ENCODE results near the gene WDR82.

WDR82 gene

DNA sequence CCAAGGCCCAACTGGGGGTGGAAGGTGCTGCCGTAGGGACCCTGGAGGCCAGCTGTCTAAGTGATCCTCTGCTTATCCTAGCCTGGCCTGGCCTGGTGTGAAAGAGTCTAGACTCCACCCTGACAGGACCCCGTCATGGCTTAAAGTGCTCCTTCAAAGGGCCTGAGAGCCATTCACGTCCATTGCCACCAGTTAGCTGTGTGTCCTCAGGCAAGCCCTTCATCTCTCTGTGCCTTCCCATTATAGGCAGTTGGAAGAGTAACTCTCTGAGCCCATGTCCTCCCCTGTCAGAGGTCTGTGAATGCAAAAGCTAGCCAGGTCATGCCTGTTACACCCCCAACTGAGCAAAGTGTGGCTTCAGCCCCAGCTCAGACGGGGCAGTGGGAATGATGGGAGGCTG, 28.5 kb upstream of the WDR82 start:
- no peak for ATAC-seq

DNA sequence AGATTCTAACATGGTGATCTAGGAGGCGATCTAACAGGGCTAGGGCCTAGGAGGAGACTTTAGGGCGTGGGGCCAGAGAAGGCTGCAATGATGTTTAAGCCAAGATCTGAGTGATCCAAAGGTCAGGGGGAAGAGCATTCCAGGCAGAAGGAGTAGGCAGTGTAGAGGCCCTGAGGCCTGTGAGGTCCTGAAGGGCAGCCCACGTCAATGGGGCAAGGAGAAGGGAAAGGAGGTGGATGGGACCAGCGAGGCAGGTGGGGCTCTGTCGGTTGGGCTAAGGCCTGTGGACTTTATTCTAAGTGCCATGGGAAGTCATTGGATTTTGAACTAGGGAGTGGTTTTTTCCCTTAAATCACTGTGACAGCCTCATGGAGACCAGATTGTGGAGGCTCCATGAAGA, 27.5 kb upstream of the WDR82 start:
- no peak for ATAC-seq

DNA sequence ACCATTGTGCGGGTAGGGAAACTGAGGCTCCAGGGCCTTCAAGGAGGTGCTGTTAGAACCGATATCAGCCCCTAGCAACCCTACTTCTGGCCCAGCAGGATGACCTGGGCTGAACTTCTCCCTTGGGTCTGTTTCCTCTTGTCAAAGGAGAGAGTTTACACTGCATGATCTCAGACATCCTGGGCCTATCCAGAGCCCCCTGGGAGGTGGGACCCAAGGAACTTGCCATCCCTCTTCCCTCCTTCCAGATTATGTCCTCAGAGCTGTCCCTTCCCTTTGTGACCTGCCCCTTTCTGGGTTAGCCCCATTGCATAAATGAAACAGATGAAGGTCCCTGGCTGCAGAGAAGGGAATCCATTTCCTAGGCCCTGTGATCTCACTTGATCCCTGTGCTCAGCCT, 25.4 kb upstream of the WDR82 start:
- no peak for ATAC-seq

DNA sequence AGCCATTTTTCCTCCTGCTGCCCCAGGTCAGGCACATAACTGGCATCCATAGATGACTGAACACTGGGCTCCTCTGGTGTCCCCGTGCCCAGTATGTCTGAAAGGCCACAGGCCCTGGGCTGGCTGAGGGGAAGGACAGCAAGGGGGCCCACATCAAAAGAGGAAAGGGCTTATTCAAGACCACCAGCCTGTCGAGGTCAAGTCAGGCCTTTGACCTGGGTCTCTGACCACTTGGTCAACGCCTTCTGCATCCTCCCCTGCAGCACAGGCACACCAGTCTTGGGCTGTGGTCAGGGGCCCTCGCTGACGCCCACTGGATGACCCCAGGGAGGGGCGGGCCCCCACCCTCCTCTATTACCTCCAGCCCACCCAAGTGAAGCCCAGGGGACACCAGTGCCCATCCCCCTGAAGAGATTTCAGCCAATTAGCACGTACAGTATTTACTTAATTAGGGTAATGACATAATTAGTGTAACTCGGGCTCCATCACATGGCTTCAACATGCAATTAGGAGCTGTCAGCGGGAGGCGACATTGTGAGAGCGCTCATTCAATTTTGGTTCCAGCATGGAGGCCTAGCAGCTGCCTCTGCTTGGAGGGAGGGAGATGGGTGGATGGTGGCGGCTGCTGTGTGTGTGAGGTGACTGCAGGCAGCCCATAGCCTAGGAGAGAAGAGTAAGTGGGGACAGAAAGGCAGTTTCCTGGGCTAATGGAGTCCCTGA, 24.1 kb upstream of the WDR82 start:
- ATAC-seq = no peak

DNA sequence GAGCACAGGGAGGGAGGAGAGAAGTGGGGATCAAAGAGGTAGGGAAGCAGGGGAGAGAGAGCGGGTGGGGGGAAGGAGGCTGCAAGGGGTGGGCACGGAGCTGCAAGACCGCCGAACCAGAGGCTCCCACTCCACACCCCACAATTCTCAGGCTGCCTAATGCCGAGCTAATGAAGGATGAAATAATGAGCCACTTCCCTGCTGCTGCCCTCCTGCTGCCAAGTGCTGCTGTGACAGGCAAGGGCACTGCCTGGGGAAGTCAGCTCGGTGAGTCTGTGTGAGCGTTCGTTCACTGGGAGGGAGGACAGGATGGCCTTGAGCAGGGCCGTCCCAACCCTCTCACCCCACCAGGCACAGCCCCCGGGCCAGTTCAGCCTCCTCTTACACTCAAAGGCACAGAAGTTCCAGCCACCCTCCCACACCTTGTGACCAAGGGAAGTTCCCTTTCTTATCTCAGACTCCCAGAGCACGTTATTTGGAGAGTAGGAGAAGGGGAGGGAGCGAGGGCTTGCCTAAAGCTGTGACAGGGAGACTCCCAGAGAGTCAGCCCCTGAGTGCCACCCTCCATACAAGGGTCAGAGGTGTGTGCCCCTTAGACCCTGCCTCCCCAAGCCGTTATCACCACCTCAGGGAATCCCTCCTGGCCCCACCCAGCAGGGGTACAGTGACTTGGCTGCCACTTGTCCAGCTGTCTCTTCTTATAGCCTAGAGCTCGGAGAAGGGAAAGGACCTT, 21.6 kb upstream of the WDR82 start:
- ATAC-seq = no peak

DNA sequence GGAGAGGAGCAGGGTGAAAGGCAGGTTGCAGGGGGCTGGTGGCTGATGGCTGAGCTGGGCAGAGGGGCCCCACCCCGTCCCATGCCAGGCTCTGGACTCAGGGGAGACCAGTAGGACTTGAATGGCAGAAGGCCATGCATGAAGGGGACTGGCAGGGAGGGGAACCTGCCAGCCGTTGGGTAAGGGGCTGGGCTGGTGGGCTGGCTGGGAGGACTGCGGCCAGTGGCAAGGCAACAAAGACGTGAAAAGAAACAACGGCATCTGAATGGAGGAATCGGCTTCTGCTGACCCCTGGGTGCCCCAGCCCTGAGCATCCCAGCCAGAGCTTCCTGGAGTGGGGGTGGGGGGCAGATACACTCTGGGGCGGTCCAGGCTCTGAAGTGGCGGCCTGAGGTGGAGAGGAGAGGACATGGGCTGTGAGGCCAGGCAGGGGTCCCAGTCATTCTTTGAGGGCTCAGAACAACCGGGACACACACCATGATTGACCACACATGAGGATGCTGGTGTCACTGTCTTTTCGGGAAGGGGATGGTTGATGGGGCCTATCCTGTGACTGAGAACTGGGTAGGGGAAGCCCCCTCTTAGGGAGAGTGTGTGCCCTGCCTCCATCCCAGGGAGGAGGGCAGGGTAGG, 20.9 kb upstream of the WDR82 start:
- peak in 1 of 2 donors; percentile 10 for ATAC-seq

DNA sequence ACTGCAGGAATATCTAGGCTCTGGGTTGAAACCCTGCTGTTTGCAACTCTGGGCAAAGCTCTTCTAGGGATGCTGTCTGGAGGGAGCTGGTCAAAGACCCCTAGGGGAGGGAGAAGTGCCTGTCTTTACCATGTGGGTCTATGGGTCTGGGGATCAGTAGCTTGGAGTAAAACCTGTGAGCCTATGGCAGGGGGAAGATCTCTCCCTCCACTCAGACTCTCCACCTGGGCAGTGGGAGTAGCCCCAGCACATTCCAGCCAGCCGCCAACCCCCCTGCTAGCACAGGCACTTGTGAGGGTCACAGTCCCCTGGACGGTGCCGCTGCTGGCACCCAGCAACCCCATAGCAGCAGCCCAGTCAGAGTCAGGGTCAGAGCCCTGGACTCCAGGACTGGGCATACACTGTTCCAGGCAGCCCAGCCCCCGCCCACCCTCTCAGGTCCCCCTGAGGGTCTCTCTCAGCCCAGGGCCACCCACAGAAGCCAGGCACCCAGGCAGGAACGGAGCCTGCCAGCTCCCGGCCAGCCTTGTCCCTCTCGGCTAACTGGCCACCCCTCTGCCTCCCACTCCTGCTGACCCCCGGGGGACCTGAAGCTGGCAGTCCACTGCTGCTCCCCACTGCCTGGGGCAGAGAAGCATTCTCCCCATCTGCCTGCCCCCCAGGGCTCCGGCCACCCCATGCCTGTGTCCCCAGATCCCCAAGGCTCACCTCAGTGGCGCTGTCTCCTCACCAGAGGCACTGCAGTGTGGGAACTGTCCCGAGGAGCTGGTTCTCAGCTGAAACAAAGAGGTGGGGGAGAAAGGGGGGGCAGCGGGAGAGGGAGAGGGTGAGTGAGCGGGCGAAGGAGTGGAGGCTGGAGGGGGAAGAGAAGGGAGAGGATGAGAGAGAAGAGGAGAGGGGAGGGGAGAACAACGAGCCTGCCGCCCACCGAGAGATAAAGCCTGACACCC, 20.0 kb upstream of the WDR82 start:
- no peak for ATAC-seq

DNA sequence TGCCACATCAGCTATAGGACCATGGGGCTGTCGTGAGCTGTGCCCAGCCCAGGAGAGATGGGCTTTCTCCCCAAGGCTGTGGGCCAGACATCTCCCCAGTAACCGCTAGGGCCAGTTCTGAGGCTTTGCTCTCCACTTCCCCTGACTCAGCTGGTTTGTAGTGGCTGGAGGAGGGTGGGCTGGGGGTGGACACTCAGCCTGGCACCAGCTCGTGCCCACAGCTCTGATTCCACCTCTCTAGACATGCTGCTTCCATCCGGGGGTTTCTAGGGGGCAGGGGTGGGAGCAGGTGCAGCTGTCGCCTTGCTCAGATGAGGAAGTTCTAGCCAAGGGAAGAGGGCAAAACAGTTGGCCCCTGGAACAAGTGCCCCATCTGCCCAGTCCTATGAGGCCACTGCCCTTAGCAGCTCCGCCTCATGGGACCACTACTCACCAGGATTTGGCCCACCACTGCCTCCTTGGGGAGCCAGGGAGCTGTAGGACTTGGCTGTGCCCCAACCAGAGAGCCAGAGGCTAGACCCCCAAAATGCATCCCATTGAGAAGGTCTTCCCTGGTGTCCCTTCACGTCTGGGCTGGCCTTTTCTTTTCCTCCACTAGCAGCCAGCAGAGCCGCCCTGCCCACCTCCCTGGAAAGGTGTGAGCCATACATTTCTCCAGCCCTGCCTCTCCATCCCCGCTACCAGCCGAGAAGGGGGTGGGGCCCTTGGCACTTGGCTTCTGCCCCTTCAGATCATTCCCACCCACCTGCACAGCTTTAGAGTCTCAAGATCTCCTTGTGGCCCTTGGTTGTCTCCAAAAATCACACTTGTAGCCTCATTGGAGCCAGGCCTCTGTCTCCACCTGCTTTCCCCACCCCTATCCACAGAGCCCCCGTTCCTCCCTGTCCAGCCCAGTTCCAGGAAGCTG, 19.0 kb upstream of the WDR82 start:
- no peak for ATAC-seq

DNA sequence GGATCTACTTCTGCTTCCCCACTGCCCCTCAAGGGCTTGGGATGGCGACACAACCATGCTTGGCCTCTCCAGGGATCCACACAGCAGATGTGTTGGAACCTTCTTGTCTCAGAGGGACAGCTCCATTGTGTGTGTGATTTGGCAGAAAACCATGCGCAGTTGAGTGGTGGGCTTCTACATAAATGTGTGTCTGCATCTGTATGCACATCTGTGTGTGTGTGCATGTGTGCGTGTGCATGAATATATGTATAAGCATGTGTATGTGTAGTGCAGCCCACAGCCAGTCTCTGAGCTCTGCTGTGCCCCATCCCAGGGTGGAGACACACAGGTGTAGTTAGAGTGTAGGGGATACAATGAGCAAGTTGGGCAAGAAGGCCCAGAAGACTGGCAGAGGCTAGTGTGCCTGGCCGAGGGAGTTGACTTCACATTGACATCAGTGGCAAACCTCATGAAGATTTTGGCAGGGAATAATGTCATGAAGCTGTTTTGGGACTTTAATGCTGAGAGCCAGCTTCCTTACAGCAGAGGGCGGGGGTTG, 17.3 kb upstream of the WDR82 start:
- ATAC-seq = no peak

DNA sequence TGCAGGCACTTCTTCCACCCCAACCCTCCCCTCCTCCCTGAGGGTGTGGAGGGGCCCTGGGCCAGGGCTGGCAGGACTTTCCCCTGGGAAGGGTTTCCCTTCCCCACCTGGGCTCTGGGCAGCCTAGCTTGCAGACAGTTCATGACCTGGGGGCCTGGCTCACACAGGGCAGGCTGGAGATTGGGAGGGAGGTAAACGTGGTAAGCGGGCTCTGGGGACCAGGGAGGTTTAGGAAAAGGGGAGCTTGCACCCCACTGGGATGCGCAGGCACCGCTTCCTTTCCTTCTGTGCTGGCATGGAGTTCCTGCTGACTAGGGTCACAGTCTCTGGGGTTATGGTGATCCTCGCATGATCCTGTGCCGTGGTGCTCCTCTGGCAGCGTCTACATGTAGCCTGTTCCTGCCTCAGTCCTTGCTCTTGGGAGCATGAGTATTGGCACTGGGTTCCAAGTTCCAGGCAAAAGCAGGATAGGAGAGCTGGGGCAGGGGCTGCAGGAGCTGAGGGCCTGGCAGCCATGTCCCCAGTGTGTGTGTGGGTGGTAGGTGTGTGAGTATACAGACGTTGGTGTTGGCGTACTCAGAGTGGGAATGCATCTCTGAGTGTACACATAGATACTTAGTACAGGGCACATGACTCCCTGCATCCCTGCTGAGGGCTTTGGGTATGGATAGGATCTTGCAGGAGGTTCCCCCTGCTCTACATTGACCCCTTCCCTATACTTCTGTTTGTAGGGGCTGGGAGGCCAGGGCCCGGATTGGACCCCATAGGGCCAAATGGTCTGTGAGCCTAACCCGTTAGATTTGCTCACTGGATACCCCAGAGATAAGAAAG, 16.1 kb upstream of the WDR82 start:
- no peak for ATAC-seq

DNA sequence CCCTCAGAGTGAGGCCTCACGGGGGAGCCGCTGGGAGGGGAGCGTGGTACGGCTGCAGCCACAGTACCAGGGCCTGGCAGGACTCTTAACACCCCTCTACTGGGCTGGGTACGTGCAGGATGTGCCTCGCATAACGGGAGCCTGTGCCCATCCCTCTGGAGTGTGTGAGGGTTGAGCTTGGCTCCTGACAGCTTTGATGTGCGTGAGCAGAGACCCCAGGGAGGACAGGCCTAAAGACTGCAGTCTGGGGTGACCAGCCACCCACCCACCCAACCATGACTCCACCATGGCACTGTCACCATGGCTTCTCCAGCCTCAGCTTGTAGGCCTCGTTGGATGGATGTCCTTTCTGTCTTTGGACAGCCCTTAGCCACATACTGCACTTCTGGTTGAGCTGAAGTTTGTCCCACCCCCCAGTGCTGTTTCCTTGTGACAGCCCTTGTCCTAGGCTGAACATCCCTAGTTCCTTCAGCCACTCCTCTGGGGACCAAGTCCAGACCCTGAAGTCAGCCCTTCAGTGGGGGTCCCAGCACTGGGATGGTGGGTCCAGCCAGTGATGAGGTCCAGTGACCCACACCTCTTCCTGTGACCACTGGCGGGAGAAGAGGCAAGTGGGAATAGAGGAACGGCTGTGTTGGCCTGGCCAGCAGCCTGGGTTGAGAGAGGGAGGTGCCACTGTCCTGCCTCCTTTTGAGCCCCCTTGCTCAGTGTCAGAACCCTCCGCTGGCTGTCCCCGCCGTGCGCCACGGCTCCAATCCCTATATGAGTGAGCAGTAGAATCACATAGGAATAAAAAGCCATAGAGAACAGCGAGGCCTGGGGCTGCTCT, 15.3 kb upstream of the WDR82 start:
- ATAC-seq = no peak

DNA sequence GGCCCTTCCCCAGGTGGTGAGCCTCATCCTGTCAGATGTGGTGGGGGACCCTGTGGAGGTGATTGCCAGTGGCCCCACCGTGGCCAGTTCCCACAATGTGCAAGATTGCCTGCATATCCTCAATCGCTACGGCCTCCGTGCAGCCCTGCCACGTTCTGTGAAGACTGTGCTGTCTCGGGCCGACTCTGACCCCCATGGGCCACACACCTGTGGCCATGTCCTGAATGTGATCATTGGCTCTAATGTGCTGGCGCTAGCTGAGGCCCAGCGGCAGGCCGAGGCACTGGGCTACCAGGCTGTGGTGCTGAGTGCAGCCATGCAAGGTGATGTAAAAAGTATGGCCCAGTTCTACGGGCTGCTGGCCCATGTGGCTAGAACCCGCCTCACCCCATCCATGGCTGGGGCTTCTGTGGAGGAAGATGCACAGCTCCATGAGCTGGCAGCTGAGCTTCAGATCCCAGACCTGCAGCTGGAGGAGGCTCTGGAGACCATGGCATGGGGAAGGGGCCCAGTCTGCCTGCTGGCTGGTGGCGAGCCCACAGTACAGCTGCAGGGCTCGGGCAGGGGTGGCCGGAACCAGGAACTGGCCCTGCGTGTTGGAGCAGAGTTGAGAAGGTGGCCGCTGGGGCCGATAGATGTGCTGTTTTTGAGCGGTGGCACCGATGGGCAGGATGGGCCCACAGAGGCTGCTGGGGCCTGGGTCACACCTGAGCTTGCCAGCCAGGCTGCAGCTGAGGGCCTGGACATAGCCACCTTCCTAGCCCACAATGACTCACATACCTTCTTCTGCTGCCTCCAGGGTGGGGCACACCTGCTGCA, 14.0 kb upstream of the WDR82 start:
- ATAC-seq = no peak

DNA sequence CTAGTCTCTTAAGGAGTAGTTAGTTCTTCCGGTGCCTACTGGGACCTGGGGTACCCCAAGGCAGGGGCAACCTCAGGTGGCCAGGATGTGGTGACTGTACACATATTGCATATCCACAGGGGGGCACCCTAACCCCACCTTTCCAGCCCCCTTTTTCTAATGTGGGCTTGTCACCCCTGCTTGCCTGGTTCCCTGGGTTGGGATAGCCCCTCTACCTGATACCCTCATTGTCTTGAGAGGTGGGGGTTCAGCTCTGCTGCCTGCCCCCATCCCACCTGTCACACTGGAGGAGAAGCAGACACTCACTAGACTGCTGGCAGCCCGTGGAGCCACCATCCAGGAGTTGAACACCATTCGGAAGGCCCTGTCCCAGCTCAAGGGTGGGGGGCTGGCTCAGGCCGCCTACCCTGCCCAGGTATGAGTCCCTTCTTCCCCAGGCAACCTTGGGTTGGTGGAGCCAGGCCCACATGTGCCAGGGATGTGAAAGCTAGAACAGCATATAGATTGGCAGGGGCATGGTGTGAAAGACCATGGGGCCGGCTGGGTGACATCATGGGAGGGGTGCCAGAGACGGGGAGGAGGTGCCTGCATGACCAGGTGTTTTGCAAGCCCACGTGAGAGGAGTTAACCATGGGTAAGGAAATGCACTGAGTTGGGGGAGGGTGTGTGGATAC, 13.2 kb upstream of the WDR82 start:
- ATAC-seq = no peak

DNA sequence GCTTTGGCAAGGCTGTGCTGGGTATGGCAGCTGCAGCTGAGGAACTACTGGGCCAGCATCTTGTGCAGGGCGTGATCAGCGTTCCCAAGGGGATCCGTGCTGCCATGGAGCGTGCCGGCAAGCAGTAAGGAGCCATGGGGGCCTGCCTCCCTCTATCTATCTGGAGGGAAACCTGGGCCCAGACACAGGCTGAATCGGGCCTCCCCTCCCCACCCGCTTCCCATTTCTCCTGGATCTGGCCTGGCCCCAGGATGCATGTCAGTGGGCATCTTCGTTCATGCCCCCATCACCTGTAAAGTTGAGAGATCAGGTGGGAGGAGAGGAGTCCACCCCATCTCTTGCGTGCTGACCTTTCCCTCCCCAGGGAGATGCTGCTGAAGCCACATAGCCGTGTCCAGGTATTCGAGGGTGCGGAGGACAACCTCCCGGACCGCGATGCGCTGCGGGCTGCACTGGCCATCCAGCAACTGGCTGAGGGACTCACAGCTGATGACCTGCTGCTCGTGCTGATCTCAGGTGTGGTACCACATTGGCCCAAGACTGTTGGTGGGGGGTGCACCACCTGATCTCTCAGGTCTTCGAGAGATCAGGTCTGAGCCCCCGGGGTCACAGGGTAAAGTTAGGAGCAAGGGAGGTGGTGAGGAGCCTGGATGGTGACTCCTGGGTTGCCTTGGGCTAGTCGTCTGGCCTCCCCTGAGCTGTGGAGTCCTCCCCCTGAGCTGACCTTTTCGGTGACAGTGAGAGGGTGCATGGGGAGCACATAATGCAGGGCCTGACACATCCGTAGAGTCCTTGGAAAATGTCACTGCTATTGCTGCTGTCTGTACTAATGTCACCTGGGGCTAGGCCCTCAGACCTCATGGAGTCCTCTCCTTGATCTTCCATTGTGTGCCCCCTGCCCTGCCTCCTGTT, 12.4 kb upstream of the WDR82 start:
- no peak for ATAC-seq

DNA sequence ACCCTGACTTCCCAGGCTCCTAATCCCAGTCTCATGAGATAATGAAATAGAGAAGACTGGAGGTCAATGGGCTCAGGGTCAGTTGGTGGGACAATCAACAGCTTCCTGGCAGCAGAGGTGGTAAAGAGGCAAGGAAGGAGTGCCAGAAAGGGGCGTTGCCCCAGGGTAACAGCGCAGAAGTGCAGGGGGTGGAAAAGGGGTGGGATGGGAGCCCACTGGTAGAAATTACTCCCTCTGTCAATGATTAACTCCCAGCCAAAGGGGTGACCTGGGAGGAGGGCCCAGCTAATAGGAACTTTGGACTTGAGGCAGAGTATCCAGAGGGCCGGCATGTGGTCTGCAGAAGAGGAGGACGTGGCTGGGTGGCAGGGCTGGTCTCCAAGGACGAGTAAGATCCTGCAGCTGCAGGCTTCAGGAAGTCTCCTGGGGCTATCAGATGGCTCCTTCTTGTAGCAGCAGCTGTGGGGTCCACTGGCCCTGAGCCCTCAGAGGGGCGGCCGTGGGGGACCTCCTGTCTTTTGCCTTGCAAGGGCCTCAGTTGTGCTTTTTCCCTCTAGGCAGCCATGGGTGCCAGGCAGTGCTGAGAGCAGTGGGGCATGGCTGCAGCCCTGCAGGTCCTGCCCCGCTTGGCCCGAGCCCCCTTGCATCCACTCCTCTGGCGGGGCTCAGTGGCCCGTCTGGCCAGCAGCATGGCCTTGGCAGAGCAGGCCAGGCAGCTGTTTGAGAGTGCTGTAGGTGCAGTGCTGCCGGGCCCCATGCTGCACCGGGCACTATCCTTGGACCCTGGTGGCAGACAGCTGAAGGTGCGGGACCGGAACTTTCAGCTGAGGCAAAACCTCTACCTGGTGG, 11.5 kb upstream of the WDR82 start:
- no peak for ATAC-seq

DNA sequence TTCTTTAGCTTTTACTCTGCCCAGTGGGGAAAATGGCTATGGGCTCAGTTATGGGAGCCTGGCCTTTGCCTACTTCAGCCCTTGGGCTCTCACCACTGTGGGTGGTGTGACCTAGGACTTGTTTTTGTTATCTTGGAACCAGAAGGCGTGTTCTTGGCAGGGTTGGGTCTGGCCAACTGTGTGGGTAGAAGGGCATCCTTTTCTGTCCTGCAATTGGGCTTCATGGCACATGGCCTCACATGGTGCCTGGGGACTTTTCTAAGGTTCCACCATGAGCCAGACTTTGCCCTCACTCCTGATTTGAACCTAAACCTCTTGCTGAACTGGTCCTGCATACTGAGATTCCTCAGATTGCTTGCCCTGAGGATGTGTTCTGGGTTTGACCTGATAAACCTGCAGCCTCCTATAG, 10.9 kb upstream of the WDR82 start:
- ATAC-seq = no peak
